ENCODE data around the gene OLIG1.

DNA sequence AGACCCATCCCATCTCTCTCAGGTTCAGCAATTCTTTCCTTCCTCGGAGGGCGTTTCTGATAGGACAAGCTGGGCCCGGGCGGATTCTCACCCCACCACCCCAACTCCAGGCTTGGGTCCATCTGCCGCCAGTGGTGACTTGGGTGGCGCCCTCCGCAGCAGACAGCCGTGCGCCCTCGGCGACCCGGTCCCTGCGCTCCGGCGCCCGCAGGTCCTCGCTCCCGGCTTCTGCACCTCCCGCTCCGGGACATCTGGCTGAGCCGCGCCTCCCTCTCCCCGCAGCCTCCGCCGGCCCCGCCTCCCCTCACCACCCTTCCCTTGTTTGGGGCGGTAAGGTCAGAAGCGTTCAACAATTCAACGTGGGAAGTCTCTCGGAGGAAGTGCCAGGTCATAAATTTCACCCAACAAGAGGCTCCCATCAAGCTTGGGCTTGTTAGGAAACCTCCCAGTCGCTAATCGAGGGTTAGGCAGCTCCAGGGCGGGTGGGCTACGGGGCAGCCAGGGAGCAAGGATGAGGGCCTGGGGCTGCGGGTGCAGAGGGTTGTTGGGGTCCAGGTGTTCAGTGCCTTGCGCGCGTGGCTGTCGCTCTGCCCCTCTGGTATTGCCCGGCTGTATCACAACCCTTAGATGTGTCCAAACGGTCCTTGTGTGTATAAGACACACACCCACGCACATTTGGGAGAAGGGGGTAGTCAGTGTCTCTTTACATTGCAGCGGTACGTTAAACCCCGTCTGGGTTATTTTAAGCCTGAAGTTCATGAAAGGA lies 39.8 kb downstream of the OLIG1 start:
- TF ChIP-seq, protein P1, sequence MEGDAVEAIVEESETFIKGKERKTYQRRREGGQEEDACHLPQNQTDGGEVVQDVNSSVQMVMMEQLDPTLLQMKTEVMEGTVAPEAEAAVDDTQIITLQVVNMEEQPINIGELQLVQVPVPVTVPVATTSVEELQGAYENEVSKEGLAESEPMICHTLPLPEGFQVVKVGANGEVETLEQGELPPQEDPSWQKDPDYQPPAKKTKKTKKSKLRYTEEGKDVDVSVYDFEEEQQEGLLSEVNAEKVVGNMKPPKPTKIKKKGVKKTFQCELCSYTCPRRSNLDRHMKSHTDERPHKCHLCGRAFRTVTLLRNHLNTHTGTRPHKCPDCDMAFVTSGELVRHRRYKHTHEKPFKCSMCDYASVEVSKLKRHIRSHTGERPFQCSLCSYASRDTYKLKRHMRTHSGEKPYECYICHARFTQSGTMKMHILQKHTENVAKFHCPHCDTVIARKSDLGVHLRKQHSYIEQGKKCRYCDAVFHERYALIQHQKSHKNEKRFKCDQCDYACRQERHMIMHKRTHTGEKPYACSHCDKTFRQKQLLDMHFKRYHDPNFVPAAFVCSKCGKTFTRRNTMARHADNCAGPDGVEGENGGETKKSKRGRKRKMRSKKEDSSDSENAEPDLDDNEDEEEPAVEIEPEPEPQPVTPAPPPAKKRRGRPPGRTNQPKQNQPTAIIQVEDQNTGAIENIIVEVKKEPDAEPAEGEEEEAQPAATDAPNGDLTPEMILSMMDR (IDR thresholded peaks at IDR 0.05 in 8 of 11, conservative IDR thresholded peaks at IDR 0.05 in 3 of 11), result no peak
- TF ChIP-seq POLR2A (IDR thresholded peaks at IDR 0.05) (no peak), POLR2AphosphoS5 (IDR thresholded peaks at IDR 0.05) (no peak)

Measured in spleen (tissue), 7 donors.